Adrenal gland (tissue), 5 donors: ENCODE results near the gene RASA2.

Experiments
- CTCF ChIP-seq, 6 experiments: fragments of 450-650 bp in 4 of 6; fragments of 200-600 bp in 2 of 6; sonication (generic) in 1 of 6; IDR thresholded peaks; 1 replicate in 5 of 6; 2 replicates in 1 of 6; pipeline versions ENCODE4 v1.5.1 to v1.8.0; 2016 to 2021; ENCODE audit warnings: antibody characterized with exemption in 6 of 6, mild to moderate bottlenecking in 2 of 6, moderate library complexity in 1 of 6
- POLR2A ChIP-seq, 2 donors: fragments of 450-650 bp; IDR thresholded peaks; one replicate each; pipeline ENCODE4 v1.6.1; 2017; ENCODE audit warnings: antibody characterized with exemption in 2 of 2, mild to moderate bottlenecking in 2 of 2, moderate library complexity in 1 of 2
- donor health status: DM: no; HTN: no; CAD: no.

- TF ChIP-seq CTCF (IDR thresholded peaks at IDR 0.05) = no peak
- TF ChIP-seq POLR2A (IDR thresholded peaks at IDR 0.05) = no peak
These were observed 43.6 kb downstream of the RASA2 start for GRCh38 chr3:141530415-141530768.
